Activated gamma-delta T cell treated with anti-CD3 and anti-CD28 coated beads, Interleukin-2, amount 50 U/mL, for 16 hours (primary cell): ENCODE measurements around the gene CHRNA5.
"Not testable (repeated sequence)": the region's sequence is repeated elsewhere in the genome, so short reads cannot be mapped to it uniquely, and the experiment has no call there.

ENCODE experiments used
- DNase-seq: peaks from one replicate; pipeline ENCODE4 v3.0.0-alpha.2; 2020; ENCODE audit warnings: low read depth

The CHRNA5 gene

GRCh38 chr15:78565097-78565950 is at the start of gene CHRNA5:
CHRNA5 (plus strand) TSS chr15:78565520; CDS start chr15:78565720, 200 bp downstream.
- DNase-seq = peak; percentile 44

- DNase-seq = not testable (repeated sequence)
Observed at GRCh38 chr15:78520035-78520434, 45.3 kb upstream of the CHRNA5 start.

- DNase-seq = no peak
Observed at GRCh38 chr15:78524230-78524629, 41.1 kb upstream of the CHRNA5 start.

- DNase-seq = no peak
Observed at GRCh38 chr15:78527325-78527724, 38.0 kb upstream of the CHRNA5 start.

DNA sequence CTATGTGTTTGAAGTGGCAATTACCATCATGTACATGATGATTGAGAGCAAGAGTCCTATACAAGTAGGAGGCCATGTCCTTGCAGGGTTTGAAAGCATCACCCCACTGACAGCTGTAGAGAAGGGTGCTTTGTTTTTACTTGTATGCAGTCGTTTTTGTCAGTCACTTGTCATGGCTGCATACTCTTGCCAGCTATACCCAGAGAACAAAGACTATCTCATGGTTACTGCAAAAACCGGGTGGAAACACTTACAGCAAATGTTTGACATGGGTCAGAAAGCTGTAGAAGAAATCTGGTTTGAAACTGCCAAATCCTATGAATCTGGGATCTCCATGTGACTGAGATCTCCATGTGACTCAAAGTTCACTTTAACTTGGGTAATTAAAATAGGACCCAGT is 32.0 kb upstream of the CHRNA5 start:
- DNase-seq = no peak

DNA sequence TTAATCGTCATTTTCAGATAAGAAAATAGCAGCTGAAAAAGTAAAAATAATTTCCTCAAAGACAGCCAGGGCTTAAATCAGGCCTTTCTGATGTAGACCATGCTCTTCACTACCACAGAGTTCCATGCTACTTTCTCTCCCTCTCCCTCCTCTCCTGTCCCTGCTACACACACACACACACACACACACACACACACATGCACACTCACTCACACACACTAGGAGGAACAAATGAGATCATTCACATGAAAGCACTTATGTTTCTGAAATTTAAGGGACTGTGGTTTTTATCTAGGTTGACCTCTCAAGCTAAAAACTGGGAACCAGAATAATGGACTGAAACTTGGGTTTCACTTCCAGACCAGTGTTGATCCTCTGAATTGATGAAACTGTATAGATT is 29.2 kb upstream of the CHRNA5 start:
- no peak for DNase-seq

- DNase-seq = no peak
Observed at GRCh38 chr15:78537266-78537905, 27.9 kb upstream of the CHRNA5 start.

GRCh38 chr15:78538358-78538757 is 27.0 kb upstream of the CHRNA5 start:
- DNase-seq = no peak

GRCh38 chr15:78539464-78540140 is 25.7 kb upstream of the CHRNA5 start:
- DNase-seq = not testable (repeated sequence)

DNA sequence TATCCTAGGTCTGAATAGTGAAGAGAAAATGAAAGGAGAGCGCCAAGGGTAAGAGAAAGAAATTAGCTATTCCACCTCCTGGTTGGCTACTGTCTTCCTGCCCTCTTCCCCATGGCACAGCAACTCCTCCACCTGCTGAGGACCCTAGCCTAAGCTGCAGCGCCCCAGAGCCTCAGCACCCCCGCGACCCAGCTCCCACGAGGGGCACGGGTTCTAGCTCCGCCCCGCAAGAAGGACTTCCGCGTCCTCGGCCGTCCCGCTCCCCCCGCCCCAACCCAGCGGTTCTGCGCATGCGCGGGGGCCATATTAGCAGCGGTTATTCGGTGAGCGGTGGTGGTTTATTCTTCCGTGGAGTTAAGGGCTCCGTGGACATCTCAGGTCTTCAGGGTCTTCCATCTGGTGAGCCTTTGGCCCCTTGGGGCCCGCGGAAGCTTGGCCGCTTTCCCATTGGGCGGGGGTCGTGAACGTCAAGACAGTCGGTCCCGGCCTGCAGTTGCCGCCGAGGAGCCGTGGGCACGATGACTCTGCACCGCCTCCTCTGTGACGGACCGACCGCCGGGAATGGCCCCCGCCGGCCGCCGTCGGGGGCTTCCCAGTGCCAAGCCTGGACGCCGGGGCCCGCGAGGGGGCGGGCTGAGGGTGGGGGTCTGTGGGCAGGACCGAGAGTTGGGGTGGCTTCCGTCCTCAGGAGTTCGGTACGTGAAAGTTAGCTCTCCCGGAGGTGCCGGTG is 25.0 kb upstream of the CHRNA5 start, which contains the start of gene PSMA4:
TSS of gene PSMA4 (plus strand) at position 304 of the 730 bp plus-strand sequence. CDS start 1,484 bp downstream, outside the sequence.
- DNase-seq = peak; percentile 95

DNA sequence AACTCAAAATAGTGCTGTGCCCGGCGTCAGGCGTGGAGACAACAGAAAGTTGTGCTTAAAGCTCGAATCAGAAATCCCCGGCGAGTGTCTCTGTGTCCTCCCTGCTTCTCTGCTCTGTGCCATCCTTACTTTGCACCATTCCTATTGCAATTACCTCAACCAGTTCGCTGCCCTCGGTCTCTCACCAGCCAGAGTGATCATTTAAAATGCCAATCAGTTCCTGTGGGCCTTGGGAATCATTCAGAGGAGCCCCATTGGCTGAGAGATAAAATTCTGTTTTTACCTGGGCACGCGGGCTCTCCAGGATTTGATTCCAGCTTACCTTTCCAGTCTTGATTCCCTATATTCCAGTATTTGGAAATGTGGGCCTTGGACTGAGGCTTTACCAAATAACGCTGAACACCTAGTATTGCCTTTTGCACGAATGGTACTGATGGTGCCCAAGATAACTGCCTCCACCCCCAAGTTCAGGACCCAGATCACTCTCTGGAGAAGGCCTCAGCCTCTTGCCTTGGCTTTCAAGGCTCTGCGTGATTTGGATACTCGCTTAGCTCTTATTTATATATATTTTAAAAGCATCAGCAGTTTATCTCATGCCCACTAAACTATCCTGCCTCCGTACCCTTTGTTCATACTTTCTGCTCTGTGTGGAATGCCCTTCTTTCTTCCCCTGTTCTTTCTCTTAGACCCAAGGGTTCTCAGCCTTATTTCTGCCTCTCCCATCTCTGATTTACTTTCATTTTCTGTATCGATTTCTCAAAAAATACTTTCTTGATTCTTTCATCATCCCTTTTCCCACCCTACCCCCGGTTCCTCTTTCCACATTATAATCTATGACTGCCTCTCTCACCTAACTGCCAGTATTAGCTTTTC is 24.2 kb upstream of the CHRNA5 start:
- no peak for DNase-seq

- DNase-seq = no peak
Observed at GRCh38 chr15:78541744-78542034, 23.6 kb upstream of the CHRNA5 start.

DNA sequence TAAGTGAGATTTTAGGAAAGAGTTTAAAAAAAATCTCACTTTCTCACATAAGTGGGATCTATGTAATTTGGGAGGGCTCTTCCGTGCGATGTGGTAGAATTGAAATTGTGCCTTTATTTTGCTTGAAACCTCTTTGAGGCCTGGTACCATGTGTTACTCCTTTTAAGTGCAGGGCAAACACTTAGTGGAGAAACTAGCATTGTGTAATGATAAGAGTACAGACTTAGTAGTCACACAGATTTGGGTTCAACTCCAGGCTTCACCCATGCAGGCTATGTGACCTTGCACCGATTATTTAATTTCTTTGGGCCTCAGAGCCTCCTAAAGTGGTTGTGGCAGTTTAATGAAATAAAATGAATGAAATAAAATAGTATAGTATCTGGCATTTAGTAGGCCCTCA is 22.7 kb upstream of the CHRNA5 start:
- DNase-seq = no peak

GRCh38 chr15:78550194-78550593 is 15.1 kb upstream of the CHRNA5 start:
- DNase-seq = no peak

- DNase-seq = no peak
Observed at GRCh38 chr15:78550815-78551214, 14.5 kb upstream of the CHRNA5 start.

GRCh38 chr15:78551902-78552301 is 13.4 kb upstream of the CHRNA5 start:
- DNase-seq = no peak

DNA sequence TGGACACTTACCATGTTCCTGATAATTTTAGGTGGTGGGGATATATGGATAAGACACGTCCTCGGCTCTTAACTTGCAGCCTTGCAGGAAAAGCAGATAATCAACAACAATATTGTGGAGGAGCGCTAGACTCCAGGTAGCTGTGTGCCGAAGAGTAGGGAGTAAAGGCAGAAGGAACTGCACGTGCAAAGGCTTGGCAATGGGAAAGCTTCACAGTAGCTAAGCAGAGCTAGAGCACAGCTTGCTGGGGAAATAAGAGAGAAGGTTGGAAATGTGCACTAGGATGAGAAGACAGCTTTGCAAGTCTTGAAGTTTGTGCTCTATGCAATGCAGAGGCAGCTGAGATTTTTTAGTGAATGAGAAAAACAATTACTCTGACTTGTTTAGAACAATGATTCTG is 12.7 kb upstream of the CHRNA5 start:
- no peak for DNase-seq

DNA sequence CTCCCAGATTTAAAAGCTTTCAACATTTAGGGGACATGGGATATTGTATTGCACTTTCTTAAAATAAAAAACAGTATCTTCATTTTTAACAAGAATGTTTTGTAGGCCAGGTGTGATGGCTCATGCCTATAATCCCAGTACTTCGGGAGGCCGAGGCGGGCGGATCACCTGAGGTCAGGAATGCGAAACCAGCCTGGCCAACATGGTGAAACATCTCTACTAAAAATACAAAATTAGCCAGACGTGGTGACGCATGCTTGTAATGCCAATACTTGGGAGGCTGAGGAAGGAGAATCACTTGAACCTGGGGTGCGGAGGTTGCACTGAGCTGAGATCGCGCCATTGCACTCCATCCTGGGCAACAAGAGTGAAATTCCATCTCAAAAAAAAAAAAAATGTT is 5.1 kb upstream of the CHRNA5 start:
- not testable (repeated sequence) for DNase-seq

- DNase-seq = no peak
Observed at GRCh38 chr15:78561490-78561889, 3.8 kb upstream of the CHRNA5 start.

- no peak for DNase-seq
Observed at GRCh38 chr15:78563092-78563491, 2.2 kb upstream of the CHRNA5 start.

- DNase-seq = no peak
Observed at GRCh38 chr15:78564743-78565096, 600 bp upstream of the CHRNA5 start.
